HepG2 (cell line): ENCODE measurements around the gene SCIN. TPM values are rescaled to one million over a fixed set of nuclear protein-coding genes. Genes with fewer than 3 reads are reported as not detected.

Experiments used
- ATAC-seq: fragments of 200-7000 bp; cut with Tn5 transposase; 3 replicates; pipeline ENCODE4 v1.9.1; 2020; ENCODE audit warnings: mild to moderate bottlenecking, moderate library complexity
- BruUV-seq: library from RNA; stranded (reverse); fragments of 400-500 nt; replicated peaks from 2 replicates; lab custom pipeline; 2021; lab: Mats Ljungman, UMichigan
- CTCF ChIA-PET: fragments of 300-600 bp; formaldehyde crosslinking; extraction: SDS; loops from one replicate; lab custom pipeline; 2021; ENCODE audit warnings: low total read pairs, inconsistent platforms, low intra/inter-chr PET ratio; lab: Yijun Ruan, JAX
- POLR2A ChIA-PET: fragments of 350-600 bp; sonication (Branson Sonifier 250); formaldehyde crosslinking; loops from one replicate; lab custom pipeline; 2020; ENCODE audit warnings: antibody characterized with exemption, inconsistent platforms; lab: Yijun Ruan, JAX
- DNase-seq: peaks from one replicate; pipeline ENCODE4 v3.0.0-alpha.2; 2015; ENCODE audit warnings: low spot score
- FAIRE-seq: peaks from 3 replicates; lab custom pipeline; 2011; peaks lifted over from hg19 to GRCh38; lab: Jason Lieb, UNC
- H2AFZ ChIP-seq: one replicate; pipeline ENCODE4 v1.6.1; 2011; ENCODE audit warnings: low read length, inconsistent platforms
- H3K27ac ChIP-seq: fragments of 300-600 bp; 3 replicates; pipeline ENCODE4 v1.8.0; 2011; ENCODE audit warnings: mixed run types, mild to moderate bottlenecking, mixed read lengths, low read length, inconsistent platforms; ENCODE audit not compliant: insufficient read depth; ENCODE audit errors: extremely low read length
- H3K27me3 ChIP-seq, 2 experiments: fragments of 200-600 bp in 1 of 2; 2 replicates in 1 of 2; 3 replicates in 1 of 2; pipeline versions ENCODE4 v1.6.0 to v1.8.0; 2011; ENCODE audit warnings: low read length in 2 of 2, mild to moderate bottlenecking in 2 of 2, moderate library complexity in 2 of 2, inconsistent platforms in 1 of 2; ENCODE audit not compliant: insufficient read depth in 2 of 2, control insufficient read depth in 1 of 2
- H3K36me3 ChIP-seq, 2 experiments: fragments of 200-600 bp in 1 of 2; replicated peaks in 1 of 2; 2 replicates in 1 of 2; 3 replicates in 1 of 2; pipeline versions ENCODE4 v1.5.1 to v1.8.0; 2011; ENCODE audit warnings: low read length in 2 of 2, inconsistent platforms in 1 of 2; ENCODE audit not compliant: insufficient read depth in 2 of 2, control insufficient read depth in 1 of 2
- H3K4me1 ChIP-seq: 2 replicates; pipeline ENCODE4 v1.5.1; 2012; ENCODE audit warnings: low read length, inconsistent platforms; ENCODE audit not compliant: insufficient read depth
- H3K4me2 ChIP-seq: 2 replicates; pipeline ENCODE4 v1.6.0; 2011; ENCODE audit warnings: low read depth, low read length, inconsistent platforms
- H3K4me3 ChIP-seq, 3 experiments: fragments of 200-600 bp in 1 of 3; sonication (generic), shearing (Covaris generic) in 1 of 3; replicated peaks in 1 of 3; 2 replicates each; pipeline ENCODE4 v1.5.1; 2011 to 2016; ENCODE audit warnings: low read length in 3 of 3, inconsistent platforms in 2 of 3, low read depth in 2 of 3, mild to moderate bottlenecking in 2 of 3, control low read depth in 1 of 3, mixed read lengths in 1 of 3; ENCODE audit not compliant: insufficient read depth in 1 of 3
- H3K79me2 ChIP-seq: one replicate; pipeline ENCODE4 v1.6.1; 2011; ENCODE audit warnings: low read length, inconsistent platforms; ENCODE audit not compliant: insufficient read depth
- H3K9ac ChIP-seq: 2 replicates; pipeline ENCODE4 v1.6.0; 2011; ENCODE audit warnings: mild to moderate bottlenecking, low read depth, low read length, inconsistent platforms; ENCODE audit not compliant: insufficient read depth
- H3K9me3 ChIP-seq: 2 replicates; pipeline ENCODE4 v1.5.1; 2012; ENCODE audit warnings: mild to moderate bottlenecking, low read length
- H4K20me1 ChIP-seq: 2 replicates; pipeline ENCODE4 v1.6.0; 2011; ENCODE audit warnings: inconsistent platforms, mild to moderate bottlenecking, low read length, moderate library complexity; ENCODE audit not compliant: insufficient read depth
- ATF5 ChIP-seq: sonication (generic); formaldehyde crosslinking; IDR thresholded peaks from 2 replicates; pipeline ENCODE4 v1.4.0; 2020; ENCODE audit warnings: mild to moderate bottlenecking, low read depth, missing genetic modification reagents
- DDIT3 ChIP-seq: sonication (generic); formaldehyde crosslinking; IDR thresholded peaks from 2 replicates; pipeline ENCODE4 v1.4.0; 2020; ENCODE audit warnings: mild to moderate bottlenecking, missing genetic modification reagents
- HES4 ChIP-seq: sonication (generic); formaldehyde crosslinking; IDR thresholded peaks from 2 replicates; pipeline ENCODE4 v1.9.0; 2021; ENCODE audit warnings: mild to moderate bottlenecking, missing genetic modification reagents, borderline replicate concordance
- KAT7 ChIP-seq: IDR thresholded peaks from 2 replicates; pipeline ENCODE4 v1.6.1; 2018; ENCODE audit warnings: borderline replicate concordance, missing compliant biosample characterization
- MED8 ChIP-seq: sonication (generic); formaldehyde crosslinking; IDR thresholded peaks from 2 replicates; pipeline ENCODE4 v1.8.1; 2023; ENCODE audit warnings: mild to moderate bottlenecking, missing genetic modification reagents; ENCODE audit not compliant: insufficient replicate concordance
- MTA1 ChIP-seq: sonication (generic); formaldehyde crosslinking; IDR thresholded peaks from 2 replicates; pipeline ENCODE4 v1.4.0; 2020; ENCODE audit warnings: missing genetic modification reagents, mild to moderate bottlenecking, borderline replicate concordance
- NFKBIZ ChIP-seq: IDR thresholded peaks from 2 replicates; pipeline ENCODE4 v1.6.1; 2018; ENCODE audit warnings: missing genetic modification reagents, missing compliant biosample characterization
- PAX8 ChIP-seq: sonication (generic); formaldehyde crosslinking; IDR thresholded peaks from 2 replicates; pipeline ENCODE4 v1.8.0; 2022; ENCODE audit warnings: mild to moderate bottlenecking, missing genetic modification reagents, borderline replicate concordance
- SMYD3 ChIP-seq: sonication (generic); formaldehyde crosslinking; IDR thresholded peaks from 2 replicates; pipeline ENCODE4 v1.8.1; 2023; ENCODE audit warnings: mild to moderate bottlenecking, missing genetic modification reagents
- TCF7 ChIP-seq: sonication (generic); IDR thresholded peaks from 2 replicates; pipeline ENCODE4 v1.6.1; 2016; ENCODE audit warnings: antibody characterized with exemption, low read depth
- ZBTB42 ChIP-seq: sonication (generic); formaldehyde crosslinking; IDR thresholded peaks from 2 replicates; pipeline ENCODE4 v1.5.0; 2020; ENCODE audit warnings: mild to moderate bottlenecking, missing genetic modification reagents
- ZNF441 ChIP-seq: sonication (generic); formaldehyde crosslinking; IDR thresholded peaks from 2 replicates; pipeline ENCODE4 v1.7.0; 2021; ENCODE audit warnings: missing genetic modification reagents, borderline replicate concordance
- ZNF496 ChIP-seq: sonication (generic); formaldehyde crosslinking; IDR thresholded peaks from 2 replicates; pipeline ENCODE4 v1.8.1; 2023; ENCODE audit warnings: mild to moderate bottlenecking, moderate library complexity, missing genetic modification reagents; ENCODE audit not compliant: insufficient replicate concordance
- ZNF639 ChIP-seq: conservative IDR thresholded peaks from 2 replicates; pipeline ENCODE4 v1.6.1; 2018; ENCODE audit warnings: missing genetic modification reagents
- ZNF788 ChIP-seq: sonication (generic); formaldehyde crosslinking; IDR thresholded peaks from 2 replicates; pipeline ENCODE4 v1.5.0; 2020; ENCODE audit warnings: mild to moderate bottlenecking, missing genetic modification reagents, borderline replicate concordance
- ZSCAN30 ChIP-seq: sonication (generic); formaldehyde crosslinking; IDR thresholded peaks from 2 replicates; pipeline ENCODE4 v1.5.0; 2020; ENCODE audit warnings: mild to moderate bottlenecking, missing genetic modification reagents
- WGBS: methylation state at CpG from one replicate; pipeline ENCODE4 v1.1.6; 2017; ENCODE audit warnings: low lambda C conversion rate; 5-methylcytosine and 5-hydroxymethylcytosine counted together
- in situ Hi-C: cut with HindIII; loops from 2 replicates; pipeline ENCODE4 v1.10.0; 2017; ENCODE audit warnings: low pct_unique_long_range_greater_than_20kb; ENCODE audit not compliant: extremely low pct_ligation_motif_present
- intact Hi-C: fragments of 100-400 bp; cut with micrococcal nuclease; formaldehyde crosslinking; loops from one replicate; pipeline ENCODE4 v1.10.0; 2022; ENCODE audit not compliant: unreplicated experiment
- polyA plus RNA-seq, 8 experiments: library from polyadenylated mRNA; depleted of rRNA in 3 of 8; stranded (reverse) in 7 of 8; unstranded in 1 of 8; fragments of >200 nt; fragmentation: Illumina TruSeq in 4 of 8; extraction: Trizol in 4 of 8; gene quantifications; 2 replicates each; pipeline versions ENCODE4 v1.2.1 to v1.2.3, GENCODE V29; 2011 to 2016; ENCODE audit warnings: low read depth in 4 of 8, missing spikeins in 1 of 8, mixed read lengths in 1 of 8; ENCODE audit not compliant: insufficient read depth in 1 of 8
- total RNA-seq, 5 experiments: library from RNA; depleted of rRNA; stranded (reverse); fragments of >200 nt; fragmentation: Illumina TruSeq; extraction: Trizol; gene quantifications; 2 replicates each; pipeline ENCODE4 v1.2.3, GENCODE V29; 2016; ENCODE audit warnings: low read depth in 1 of 5
- TF ChIP-seq, protein P1 (sequence below): sonication (generic); formaldehyde crosslinking; IDR thresholded peaks from 2 replicates; pipeline ENCODE4 v1.4.0; 2020; ENCODE audit warnings: mild to moderate bottlenecking, missing genetic modification reagents
- TF ChIP-seq, protein P2 (sequence below): sonication (generic); formaldehyde crosslinking; IDR thresholded peaks from 2 replicates; pipeline ENCODE4 v1.5.0; 2020; ENCODE audit warnings: missing genetic modification reagents
- TF ChIP-seq, protein P3 (sequence below): sonication (generic); formaldehyde crosslinking; IDR thresholded peaks from 2 replicates; pipeline ENCODE4 v1.5.0; 2020; ENCODE audit warnings: mild to moderate bottlenecking, missing genetic modification reagents

SCIN gene
- total and polyA plus RNA-seq, 2 of the 13 experiments (the other 11 are each of a cell fraction or from before 2014, with no cell fraction given) = not detected

DNA sequence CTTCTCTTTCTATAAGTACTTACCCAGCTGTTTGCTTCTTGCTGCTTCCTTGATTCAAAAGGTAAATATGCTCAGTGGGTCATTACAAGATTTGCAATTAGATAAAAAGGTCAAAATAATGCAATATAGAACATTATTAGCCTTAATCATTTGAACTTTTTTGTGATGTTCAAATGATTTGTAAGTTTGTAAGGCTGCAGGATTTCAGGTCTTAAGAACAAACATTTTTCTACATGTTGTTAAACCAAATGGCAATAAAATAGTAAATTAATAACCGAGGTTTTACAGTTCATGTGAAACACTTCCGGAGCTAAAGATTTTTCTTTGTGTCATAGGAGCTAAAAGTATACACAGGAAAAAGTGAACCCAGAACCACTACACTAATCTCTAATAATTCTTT lies 16.2 kb upstream of the SCIN start:
- POLR2A ChIA-PET = no interaction called here
- intact Hi-C loops = no loop called here
- FAIRE-seq (no peak), ATAC-seq (no peak), DNase-seq (no peak)
- H3K27ac ChIP-seq = no peak overlapping the region
- no peaks in the 10 kb centered on the region for H3K9me3 ChIP-seq
- no peak overlapping the region for H3K9ac ChIP-seq
- TF ChIP-seq ZBTB42 (CRISPR knock-in tag) (no peak), ATF5 (CRISPR knock-in tag) (no peak), ZNF496 (CRISPR knock-in tag) (no peak), KAT7 (CRISPR knock-in tag) (no peak), SMYD3 (CRISPR knock-in tag) (no peak), PAX8 (no peak), TCF7 (no peak), ZNF441 (CRISPR knock-in tag) (no peak), DDIT3 (CRISPR knock-in tag) (no peak), ZSCAN30 (CRISPR knock-in tag) (no peak), ZNF639 (CRISPR knock-in tag) (no peak), MTA1 (CRISPR knock-in tag) (no peak), MED8 (CRISPR knock-in tag) (no peak), HES4 (no peak), NFKBIZ (CRISPR knock-in tag) (no peak), ZNF788 (CRISPR knock-in tag) (no peak)
- TF ChIP-seq, protein P1, sequence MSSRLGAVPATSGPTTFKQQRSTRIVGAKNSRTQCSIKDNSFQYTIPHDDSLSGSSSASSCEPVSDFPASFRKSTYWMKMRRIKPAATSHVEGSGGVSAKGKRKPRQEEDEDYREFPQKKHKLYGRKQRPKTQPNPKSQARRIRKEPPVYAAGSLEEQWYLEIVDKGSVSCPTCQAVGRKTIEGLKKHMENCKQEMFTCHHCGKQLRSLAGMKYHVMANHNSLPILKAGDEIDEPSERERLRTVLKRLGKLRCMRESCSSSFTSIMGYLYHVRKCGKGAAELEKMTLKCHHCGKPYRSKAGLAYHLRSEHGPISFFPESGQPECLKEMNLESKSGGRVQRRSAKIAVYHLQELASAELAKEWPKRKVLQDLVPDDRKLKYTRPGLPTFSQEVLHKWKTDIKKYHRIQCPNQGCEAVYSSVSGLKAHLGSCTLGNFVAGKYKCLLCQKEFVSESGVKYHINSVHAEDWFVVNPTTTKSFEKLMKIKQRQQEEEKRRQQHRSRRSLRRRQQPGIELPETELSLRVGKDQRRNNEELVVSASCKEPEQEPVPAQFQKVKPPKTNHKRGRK = no peak
- TF ChIP-seq, protein P2, sequence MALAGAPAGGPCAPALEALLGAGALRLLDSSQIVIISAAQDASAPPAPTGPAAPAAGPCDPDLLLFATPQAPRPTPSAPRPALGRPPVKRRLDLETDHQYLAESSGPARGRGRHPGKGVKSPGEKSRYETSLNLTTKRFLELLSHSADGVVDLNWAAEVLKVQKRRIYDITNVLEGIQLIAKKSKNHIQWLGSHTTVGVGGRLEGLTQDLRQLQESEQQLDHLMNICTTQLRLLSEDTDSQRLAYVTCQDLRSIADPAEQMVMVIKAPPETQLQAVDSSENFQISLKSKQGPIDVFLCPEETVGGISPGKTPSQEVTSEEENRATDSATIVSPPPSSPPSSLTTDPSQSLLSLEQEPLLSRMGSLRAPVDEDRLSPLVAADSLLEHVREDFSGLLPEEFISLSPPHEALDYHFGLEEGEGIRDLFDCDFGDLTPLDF (CRISPR knock-in tag) = no peak
- TF ChIP-seq, protein P3, sequence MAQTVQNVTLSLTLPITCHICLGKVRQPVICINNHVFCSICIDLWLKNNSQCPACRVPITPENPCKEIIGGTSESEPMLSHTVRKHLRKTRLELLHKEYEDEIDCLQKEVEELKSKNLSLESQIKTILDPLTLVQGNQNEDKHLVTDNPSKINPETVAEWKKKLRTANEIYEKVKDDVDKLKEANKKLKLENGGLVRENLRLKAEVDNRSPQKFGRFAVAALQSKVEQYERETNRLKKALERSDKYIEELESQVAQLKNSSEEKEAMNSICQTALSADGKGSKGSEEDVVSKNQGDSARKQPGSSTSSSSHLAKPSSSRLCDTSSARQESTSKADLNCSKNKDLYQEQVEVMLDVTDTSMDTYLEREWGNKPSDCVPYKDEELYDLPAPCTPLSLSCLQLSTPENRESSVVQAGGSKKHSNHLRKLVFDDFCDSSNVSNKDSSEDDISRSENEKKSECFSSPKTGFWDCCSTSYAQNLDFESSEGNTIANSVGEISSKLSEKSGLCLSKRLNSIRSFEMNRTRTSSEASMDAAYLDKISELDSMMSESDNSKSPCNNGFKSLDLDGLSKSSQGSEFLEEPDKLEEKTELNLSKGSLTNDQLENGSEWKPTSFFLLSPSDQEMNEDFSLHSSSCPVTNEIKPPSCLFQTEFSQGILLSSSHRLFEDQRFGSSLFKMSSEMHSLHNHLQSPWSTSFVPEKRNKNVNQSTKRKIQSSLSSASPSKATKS (CRISPR knock-in tag) = no peak
- no peak overlapping the region for H2AFZ ChIP-seq
- CTCF ChIA-PET = no interaction called here
- no peaks in the 10 kb centered on the region for H3K4me1 ChIP-seq
- no peaks in the 10 kb centered on the region for H4K20me1 ChIP-seq
- no TSS peak for BruUV-seq
- no peak overlapping the region for H3K4me2 ChIP-seq
- no peaks in the 10 kb centered on the region for H3K36me3 ChIP-seq
- H3K27me3 ChIP-seq = no peaks in the 10 kb centered on the region
- no peaks in the 10 kb centered on the region for H3K79me2 ChIP-seq
- in situ Hi-C loops = no loop called here
- 2% methylated on average over 2 of the region's 2 CpGs for WGBS
- H3K4me3 ChIP-seq = no peak overlapping the region
